ENCODE results near the gene SMIM23.

- TF ChIP-seq FOXM1 (IDR thresholded peaks at IDR 0.05; ENCODE audit: borderline replicate concordance): no peak
- no peak for TF ChIP-seq BHLHE40 (IDR thresholded peaks at IDR 0.05; ENCODE audit: borderline replicate concordance)
- no peak for TF ChIP-seq ELF4 (IDR thresholded peaks at IDR 0.05)
- TF ChIP-seq, protein P1, sequence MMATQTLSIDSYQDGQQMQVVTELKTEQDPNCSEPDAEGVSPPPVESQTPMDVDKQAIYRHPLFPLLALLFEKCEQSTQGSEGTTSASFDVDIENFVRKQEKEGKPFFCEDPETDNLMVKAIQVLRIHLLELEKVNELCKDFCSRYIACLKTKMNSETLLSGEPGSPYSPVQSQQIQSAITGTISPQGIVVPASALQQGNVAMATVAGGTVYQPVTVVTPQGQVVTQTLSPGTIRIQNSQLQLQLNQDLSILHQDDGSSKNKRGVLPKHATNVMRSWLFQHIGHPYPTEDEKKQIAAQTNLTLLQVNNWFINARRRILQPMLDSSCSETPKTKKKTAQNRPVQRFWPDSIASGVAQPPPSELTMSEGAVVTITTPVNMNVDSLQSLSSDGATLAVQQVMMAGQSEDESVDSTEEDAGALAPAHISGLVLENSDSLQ (IDR thresholded peaks at IDR 0.05): no peak
- no peak for TF ChIP-seq HDGF (IDR thresholded peaks at IDR 0.05; ENCODE audit: borderline replicate concordance)
- TF ChIP-seq SP1 (IDR thresholded peaks at IDR 0.05): no peak
- TF ChIP-seq LEF1 (IDR thresholded peaks at IDR 0.05; ENCODE audit: borderline replicate concordance): no peak
- no peak for TF ChIP-seq L3MBTL2 (conservative IDR thresholded peaks at IDR 0.05)
- no peak for TF ChIP-seq NFRKB (IDR thresholded peaks at IDR 0.05)
- no peak for TF ChIP-seq SUZ12 (IDR thresholded peaks at IDR 0.05)
These were observed 23.5 kb upstream of the SMIM23 start for GRCh38 chr5:171762021-171762608.

Measured in HEK293T (cell line).